Astrocyte (in vitro differentiated cells and primary cell): ENCODE results near the gene FZD10. TPM values are rescaled to one million over a fixed set of nuclear protein-coding genes. Genes with fewer than 3 reads are reported as not detected.

Experiments used
- DNase-seq: peaks from one replicate; pipeline ENCODE4 v3.0.0-alpha.2; 2010; ENCODE audit warnings: low read depth
- FAIRE-seq: peaks from 2 replicates; lab custom pipeline; 2011; peaks lifted over from hg19 to GRCh38; lab: Jason Lieb, UNC
- H2AFZ ChIP-seq: 2 replicates; pipeline ENCODE4 v1.6.0; 2012; ENCODE audit warnings: low read depth, low read length, inconsistent platforms
- H3K27ac ChIP-seq: 2 replicates; pipeline ENCODE4 v1.5.1; 2011; ENCODE audit warnings: low read depth, low read length, inconsistent platforms
- H3K27me3 ChIP-seq: 2 replicates; pipeline ENCODE4 v1.6.0; 2011; ENCODE audit warnings: low read length, inconsistent platforms; ENCODE audit not compliant: insufficient read depth
- H3K36me3 ChIP-seq: 2 replicates; pipeline ENCODE4 v1.5.1; 2011; ENCODE audit warnings: low read length, inconsistent platforms; ENCODE audit not compliant: insufficient read depth
- H3K4me1 ChIP-seq: 2 replicates; pipeline ENCODE4 v1.5.1; 2011; ENCODE audit warnings: low read length, inconsistent platforms; ENCODE audit not compliant: insufficient read depth
- H3K4me2 ChIP-seq: 2 replicates; pipeline ENCODE4 v1.6.0; 2012; ENCODE audit warnings: low read length, inconsistent platforms
- H3K4me3 ChIP-seq: 2 replicates; pipeline ENCODE4 v1.5.1; 2011; ENCODE audit warnings: low read depth, mild to moderate bottlenecking, low read length, inconsistent platforms; ENCODE audit not compliant: insufficient read depth
- H3K79me2 ChIP-seq: 2 replicates; pipeline ENCODE4 v1.6.0; 2012; ENCODE audit warnings: mild to moderate bottlenecking, low read length, inconsistent platforms; ENCODE audit not compliant: insufficient read depth
- H3K9ac ChIP-seq: 2 replicates; pipeline ENCODE4 v1.6.0; 2012; ENCODE audit warnings: mild to moderate bottlenecking, low read length, inconsistent platforms
- H3K9me3 ChIP-seq: 2 replicates; pipeline ENCODE4 v1.5.1; 2012; ENCODE audit warnings: low read depth, mild to moderate bottlenecking, low read length, inconsistent platforms; ENCODE audit not compliant: insufficient read depth
- H4K20me1 ChIP-seq: 2 replicates; pipeline ENCODE4 v1.6.0; 2012; ENCODE audit warnings: low read length, inconsistent platforms; ENCODE audit not compliant: insufficient read depth
- H3K27ac Mint-ChIP-seq: one replicate; pipeline ENCODE4 v1.8.0; 2021; ENCODE audit warnings: mild to moderate bottlenecking, mixed read lengths; ENCODE audit not compliant: unreplicated experiment
- H3K27me3 Mint-ChIP-seq: one replicate; pipeline ENCODE4 v1.8.0; 2021; ENCODE audit warnings: low read depth, mixed read lengths; ENCODE audit not compliant: unreplicated experiment
- H3K36me3 Mint-ChIP-seq: one replicate; pipeline ENCODE4 v1.8.0; 2021; ENCODE audit warnings: low read depth, mixed read lengths; ENCODE audit not compliant: unreplicated experiment
- H3K4me1 Mint-ChIP-seq: one replicate; pipeline ENCODE4 v1.8.0; 2021; ENCODE audit warnings: low read depth, mixed read lengths; ENCODE audit not compliant: unreplicated experiment
- H3K4me3 Mint-ChIP-seq: one replicate; pipeline ENCODE4 v1.8.0; 2021; ENCODE audit warnings: mild to moderate bottlenecking, moderate library complexity, mixed read lengths; ENCODE audit not compliant: unreplicated experiment
- H3K9me3 Mint-ChIP-seq: one replicate; pipeline ENCODE4 v1.8.0; 2021; ENCODE audit warnings: mild to moderate bottlenecking, mixed read lengths; ENCODE audit not compliant: unreplicated experiment
- CTCF ChIP-seq: IDR thresholded peaks from 2 replicates; pipeline ENCODE4 v1.5.1; 2011; ENCODE audit warnings: low read depth, mild to moderate bottlenecking, inconsistent platforms, low read length, moderate library complexity; ENCODE audit not compliant: insufficient read depth
- EZH2 ChIP-seq: IDR thresholded peaks from 2 replicates; pipeline ENCODE4 v1.6.1; 2012; ENCODE audit warnings: mild to moderate bottlenecking, low read length, inconsistent platforms; ENCODE audit not compliant: insufficient read depth
- total RNA-seq: library from RNA; stranded (reverse); gene quantifications from 2 replicates; pipeline ENCODE4 v1.2.1, GENCODE V29; 2021

FZD10 gene
- total RNA-seq, 1 donor from 2014 or later, result not detected

DNA sequence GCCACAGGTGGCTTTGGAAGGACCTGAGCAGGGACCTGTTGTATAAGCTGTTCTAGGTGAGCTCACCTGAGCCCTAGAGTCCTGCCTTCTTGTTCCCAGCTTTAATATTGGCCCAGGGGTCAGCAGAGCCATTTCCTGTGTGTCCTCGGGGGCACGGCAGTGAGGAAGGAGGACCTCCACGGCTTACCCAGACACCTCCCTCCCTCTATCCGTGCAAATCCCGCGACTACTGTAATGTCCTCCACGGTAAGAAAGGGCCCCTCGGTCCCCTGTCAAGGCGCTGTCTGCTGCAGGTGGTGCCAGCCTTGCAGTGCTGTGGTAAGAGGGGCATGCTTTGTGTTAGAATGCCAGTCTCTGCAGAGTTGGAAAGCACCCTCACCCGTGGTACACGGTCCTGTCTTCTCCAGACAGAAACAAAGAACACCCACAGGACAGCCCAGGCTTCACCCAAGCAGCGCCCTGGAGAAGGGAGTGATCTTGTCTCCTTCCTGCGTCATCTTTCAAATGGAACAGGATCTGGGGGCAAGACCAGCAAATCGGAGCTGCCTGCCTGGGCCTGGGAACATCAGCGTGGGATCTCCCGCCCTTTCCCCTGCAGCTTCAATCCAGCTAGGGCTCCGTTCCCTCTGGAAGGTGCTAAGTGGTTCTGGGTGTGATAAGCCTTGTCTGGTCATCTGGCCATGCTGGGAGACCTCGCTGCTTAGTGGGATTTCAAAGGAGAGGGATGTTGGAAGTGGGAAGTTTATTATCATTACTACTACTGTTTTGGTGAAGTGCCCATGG is 20.2 kb upstream of the FZD10 start:
- no peaks in the 10 kb centered on the region for H3K9me3 ChIP-seq
- Mint-ChIP-seq H3K27ac (no peak overlapping the region), H3K9me3 (peaks cover 25% of the 10 kb centered on the region)

GRCh38 chr12:130142736-130143135 is 19.5 kb upstream of the FZD10 start:
- H4K20me1 ChIP-seq, result no peaks in the 10 kb centered on the region
- no peak for FAIRE-seq
- no peaks in the 10 kb centered on the region for H3K79me2 ChIP-seq
- no peaks in the 10 kb centered on the region for H3K4me1 ChIP-seq
- no peak overlapping the region for H3K4me2 ChIP-seq
- no peak overlapping the region for H2AFZ ChIP-seq
- no peaks in the 10 kb centered on the region for H3K9me3 ChIP-seq
- no peaks in the 10 kb centered on the region for H3K27me3 ChIP-seq
- no peaks in the 10 kb centered on the region for H3K36me3 ChIP-seq
- H3K36me3 Mint-ChIP-seq, result no peaks in the 10 kb centered on the region
- no peak overlapping the region for H3K27ac ChIP-seq
- no peaks in the 10 kb centered on the region for H3K4me1 Mint-ChIP-seq
- no peak overlapping the region for H3K9ac ChIP-seq
- no peak overlapping the region for H3K27ac Mint-ChIP-seq
- H3K4me3 Mint-ChIP-seq, result no peak overlapping the region
- H3K4me3 ChIP-seq, result no peak overlapping the region
- no peaks in the 10 kb centered on the region for H3K27me3 Mint-ChIP-seq
- TF ChIP-seq EZH2 (no peak), CTCF (no peak)
- DNase-seq, result no peak
- peaks cover 24% of the 10 kb centered on the region for H3K9me3 Mint-ChIP-seq

More for the DNA sequence above, 20.2 kb upstream of the FZD10 start:
- no peak overlapping the region for H3K9ac ChIP-seq
- no peaks in the 10 kb centered on the region for H3K27me3 Mint-ChIP-seq
- H4K20me1 ChIP-seq, result no peaks in the 10 kb centered on the region
- H3K4me3 ChIP-seq, result no peak overlapping the region
- FAIRE-seq (no peak), DNase-seq (no peak)
- no peaks in the 10 kb centered on the region for H3K27me3 ChIP-seq
- no peak for TF ChIP-seq CTCF
- TF ChIP-seq EZH2, result no peak
- H3K4me3 Mint-ChIP-seq, result no peak overlapping the region
- H3K79me2 ChIP-seq, result no peaks in the 10 kb centered on the region
- H3K4me2 ChIP-seq, result no peak overlapping the region
- H3K4me1 ChIP-seq, result no peaks in the 10 kb centered on the region
- H3K27ac ChIP-seq, result no peak overlapping the region
- H3K36me3 Mint-ChIP-seq, result no peaks in the 10 kb centered on the region
- H3K36me3 ChIP-seq, result no peaks in the 10 kb centered on the region
- no peaks in the 10 kb centered on the region for H3K4me1 Mint-ChIP-seq
- no peak overlapping the region for H2AFZ ChIP-seq

GRCh38 chr12:130143136-130143535 is 19.1 kb upstream of the FZD10 start:
- Histone ChIP-seq H3K27me3 (no peaks in the 10 kb centered on the region), H3K9ac (no peak overlapping the region), H3K27ac (no peak overlapping the region), H3K4me1 (no peaks in the 10 kb centered on the region), H2AFZ (no peak overlapping the region), H3K9me3 (no peaks in the 10 kb centered on the region), H3K4me3 (no peak overlapping the region), H3K36me3 (no peaks in the 10 kb centered on the region), H3K4me2 (no peak overlapping the region), H4K20me1 (no peaks in the 10 kb centered on the region), H3K79me2 (no peaks in the 10 kb centered on the region)
- TF ChIP-seq EZH2, result no peak
- TF ChIP-seq CTCF, result no peak
- Mint-ChIP-seq H3K4me3 (no peak overlapping the region), H3K4me1 (no peaks in the 10 kb centered on the region), H3K27me3 (no peaks in the 10 kb centered on the region), H3K36me3 (no peaks in the 10 kb centered on the region), H3K27ac (no peak overlapping the region), H3K9me3 (peaks cover 22% of the 10 kb centered on the region)
- FAIRE-seq (no peak), DNase-seq (no peak)
